H9 (cell line): ENCODE data around the gene KRTAP10-3. TPM values are rescaled to one million over a fixed set of nuclear protein-coding genes. Genes with fewer than 3 reads are reported as not detected.

Experiments
- DNase-seq: peaks from one replicate; pipeline ENCODE4 v3.0.0-alpha.2; 2017
- H2AFZ ChIP-seq: one replicate; pipeline ENCODE4 v1.6.1; 2013; ENCODE audit warnings: mild to moderate bottlenecking, low read length, control low read depth, moderate library complexity
- H2AK5ac ChIP-seq: 2 replicates; pipeline ENCODE4 v1.6.1; 2013; ENCODE audit warnings: low read length, control low read depth, mixed read lengths; ENCODE audit not compliant: insufficient read length
- H2BK120ac ChIP-seq: one replicate; pipeline ENCODE4 v1.6.1; 2013; ENCODE audit warnings: low read depth, mild to moderate bottlenecking, low read length, control low read depth, inconsistent platforms; ENCODE audit not compliant: poor library complexity, severe bottlenecking
- H2BK12ac ChIP-seq: 2 replicates; pipeline ENCODE4 v1.6.1; 2013; ENCODE audit warnings: low read length, control low read depth, mixed read lengths, low read depth; ENCODE audit not compliant: insufficient read length
- H2BK15ac ChIP-seq: 2 replicates; pipeline ENCODE4 v1.6.1; 2013; ENCODE audit warnings: low read depth, low read length, control low read depth
- H2BK20ac ChIP-seq: one replicate; pipeline ENCODE4 v1.6.1; 2013; ENCODE audit warnings: low read depth, mild to moderate bottlenecking, low read length, control low read depth, inconsistent platforms; ENCODE audit not compliant: poor library complexity, severe bottlenecking
- H2BK5ac ChIP-seq: 2 replicates; pipeline ENCODE4 v1.6.1; 2013; ENCODE audit warnings: low read length, control low read depth, mixed read lengths; ENCODE audit not compliant: insufficient read length
- H3K14ac ChIP-seq: 2 replicates; pipeline ENCODE4 v1.6.1; 2013; ENCODE audit warnings: low read length, control low read depth; ENCODE audit not compliant: insufficient read depth
- H3K18ac ChIP-seq: 2 replicates; pipeline ENCODE4 v1.6.1; 2013; ENCODE audit warnings: low read depth, mild to moderate bottlenecking, mixed read lengths, low read length, control low read depth; ENCODE audit not compliant: insufficient read length
- H3K23ac ChIP-seq: 2 replicates; pipeline ENCODE4 v1.6.1; 2013; ENCODE audit warnings: low read length, control low read depth, mixed read lengths, low read depth; ENCODE audit not compliant: insufficient read length
- H3K23me2 ChIP-seq: 2 replicates; pipeline ENCODE4 v1.6.1; 2013; ENCODE audit warnings: low read depth, mild to moderate bottlenecking, mixed read lengths, low read length, control low read depth; ENCODE audit not compliant: insufficient read length, poor library complexity, severe bottlenecking
- H3K27ac ChIP-seq: 2 replicates; pipeline ENCODE4 v1.5.1; 2013; ENCODE audit warnings: low read length, control low read depth, mixed read lengths, low read depth; ENCODE audit not compliant: insufficient read length
- H3K27me3 ChIP-seq: 2 replicates; pipeline ENCODE4 v1.6.1; 2013; ENCODE audit warnings: low read length, control low read depth, inconsistent platforms; ENCODE audit not compliant: insufficient read depth
- H3K4ac ChIP-seq: 2 replicates; pipeline ENCODE4 v1.6.1; 2013; ENCODE audit warnings: low read depth, mild to moderate bottlenecking, control low read depth, inconsistent platforms, low read length, moderate library complexity
- H3K4me1 ChIP-seq: 2 replicates; pipeline ENCODE4 v1.6.1; 2013; ENCODE audit warnings: low read length, control low read depth, inconsistent platforms; ENCODE audit not compliant: insufficient read depth
- H3K4me2 ChIP-seq: 2 replicates; pipeline ENCODE4 v1.6.1; 2013; ENCODE audit warnings: low read length, control low read depth, mixed read lengths; ENCODE audit not compliant: insufficient read length, insufficient read depth
- H3K56ac ChIP-seq: 2 replicates; pipeline ENCODE4 v1.6.1; 2013; ENCODE audit warnings: low read depth, mild to moderate bottlenecking, mixed read lengths, low read length, control low read depth; ENCODE audit not compliant: insufficient read length
- H3K79me1 ChIP-seq: 2 replicates; pipeline ENCODE4 v1.6.1; 2013; ENCODE audit warnings: low read depth, mild to moderate bottlenecking, moderate library complexity, low read length, control low read depth, inconsistent platforms; ENCODE audit not compliant: insufficient read depth, poor library complexity, severe bottlenecking
- H3K79me2 ChIP-seq: 2 replicates; pipeline ENCODE4 v1.6.1; 2013; ENCODE audit warnings: low read length, control low read depth, inconsistent platforms; ENCODE audit not compliant: insufficient read depth
- H3K9ac ChIP-seq: 2 replicates; pipeline ENCODE4 v1.6.1; 2013; ENCODE audit warnings: low read length, control low read depth, mixed read lengths; ENCODE audit not compliant: insufficient read length; ENCODE audit errors: extremely low read depth
- H3K9me3 ChIP-seq: one replicate; pipeline ENCODE4 v1.6.1; 2013; ENCODE audit warnings: low read depth, low read length, inconsistent platforms; ENCODE audit not compliant: control insufficient read depth
- H3T11ph ChIP-seq: one replicate; pipeline ENCODE4 v1.6.1; 2013; ENCODE audit warnings: mild to moderate bottlenecking, low read length, control low read depth, inconsistent platforms
- H4K20me1 ChIP-seq: one replicate; pipeline ENCODE4 v1.6.1; 2013; ENCODE audit not compliant: control insufficient read depth, insufficient read length, insufficient read depth
- H4K5ac ChIP-seq: 2 replicates; pipeline ENCODE4 v1.6.1; 2013; ENCODE audit warnings: low read depth, mild to moderate bottlenecking, mixed read lengths, low read length, control low read depth; ENCODE audit not compliant: insufficient read length
- H4K8ac ChIP-seq: replicated peaks from 2 replicates; pipeline ENCODE4 v1.6.1; 2013; ENCODE audit warnings: low read length, control low read depth, mixed read lengths, low read depth; ENCODE audit not compliant: insufficient read length
- H4K91ac ChIP-seq: 2 replicates; pipeline ENCODE4 v1.6.1; 2013; ENCODE audit warnings: low read depth, mild to moderate bottlenecking, moderate library complexity, mixed read lengths, low read length, control low read depth; ENCODE audit not compliant: insufficient read length
- H3K27ac Mint-ChIP-seq, 3 experiments: 2 replicates in 2 of 3; 3 replicates in 1 of 3; pipeline ENCODE4 v1.8.0; 2020 to 2021; ENCODE audit warnings: mixed read lengths in 3 of 3, mild to moderate bottlenecking in 1 of 3, moderate library complexity in 1 of 3
- H3K27me3 Mint-ChIP-seq: 2 replicates; pipeline ENCODE4 v1.8.0; 2021; ENCODE audit warnings: low read depth, mild to moderate bottlenecking, moderate library complexity, mixed read lengths
- H3K36me3 Mint-ChIP-seq, 3 experiments: 2 replicates in 2 of 3; 3 replicates in 1 of 3; pipeline ENCODE4 v1.8.0; 2020 to 2021; ENCODE audit warnings: low read depth in 3 of 3, mixed read lengths in 3 of 3; ENCODE audit not compliant: insufficient read depth in 1 of 3
- H3K4me1 Mint-ChIP-seq, 2 experiments: 2 replicates each; pipeline ENCODE4 v1.8.0; 2020; ENCODE audit warnings: mixed read lengths in 2 of 2
- H3K4me3 Mint-ChIP-seq, 2 experiments: 2 replicates in 1 of 2; 3 replicates in 1 of 2; pipeline ENCODE4 v1.8.0; 2020 to 2021; ENCODE audit warnings: mild to moderate bottlenecking in 2 of 2, mixed read lengths in 2 of 2, moderate library complexity in 1 of 2
- H3K9me3 Mint-ChIP-seq, 2 experiments: 2 replicates in 1 of 2; 3 replicates in 1 of 2; pipeline ENCODE4 v1.8.0; 2020; ENCODE audit warnings: mild to moderate bottlenecking in 2 of 2, mixed read lengths in 2 of 2, moderate library complexity in 1 of 2
- WGBS: extraction: QIAGEN DNeasy Blood & Tissue Kit; methylation state at CpG from one replicate; pipeline ENCODE4 v1.1.7; 2013; ENCODE audit warnings: missing lambda C conversion rate, low lambda C conversion rate, mixed read lengths; ENCODE audit not compliant: insufficient read length; ENCODE audit errors: extremely low coverage; 5-methylcytosine and 5-hydroxymethylcytosine counted together
- total RNA-seq: library from RNA; stranded (reverse); gene quantifications from 2 replicates; pipeline ENCODE4 v1.2.1, GENCODE V29; 2021
- TF ChIP-seq, protein P1 (sequence below): fragments of 200-600 bp; sonication (generic); conservative IDR thresholded peaks from 3 replicates; pipeline ENCODE4 v1.8.0; 2021; ENCODE audit warnings: antibody characterized with exemption, mild to moderate bottlenecking

Gene KRTAP10-3
- total RNA-seq, 1 experiment from 2014 or later: not detected

DNA sequence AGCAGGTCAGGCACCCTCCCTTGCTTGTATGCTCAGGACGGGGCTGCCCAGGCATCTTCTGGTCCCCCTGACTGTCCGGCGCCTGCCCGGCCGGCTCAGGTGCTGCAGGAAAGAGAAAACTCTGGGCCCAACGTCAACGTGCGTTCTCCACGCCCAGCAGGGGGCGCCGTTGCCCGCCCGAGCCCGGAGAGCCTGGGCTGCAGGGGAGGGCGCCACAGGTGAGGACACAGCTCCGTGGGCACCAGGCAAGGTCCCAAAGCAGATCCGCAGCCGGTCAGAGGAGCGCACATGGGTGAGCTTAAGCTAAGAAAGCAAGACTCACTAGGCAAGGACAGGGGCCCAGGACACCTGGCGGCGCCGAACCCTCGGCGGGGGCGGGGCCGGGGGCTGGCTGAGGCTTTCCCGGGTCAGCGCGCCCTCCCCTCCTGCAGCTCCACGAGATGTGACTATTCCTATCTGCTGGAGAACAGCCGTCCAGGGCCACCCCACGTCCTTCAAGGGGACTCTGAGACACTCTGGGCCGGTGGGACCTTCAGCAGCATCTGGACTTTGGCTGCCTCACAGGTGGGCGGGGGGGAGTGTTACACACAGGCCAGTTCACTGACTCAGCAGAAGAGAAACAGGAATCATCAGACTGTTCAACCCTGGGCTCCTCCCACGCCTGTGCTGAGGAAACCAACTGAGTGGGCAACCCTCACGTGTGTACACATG lies 47.9 kb downstream of the KRTAP10-3 start:
- H4K91ac ChIP-seq: no peak overlapping the region
- WGBS: no CpG with 5 or more reads among the region's 36 CpGs

More for the DNA sequence above, 47.9 kb downstream of the KRTAP10-3 start:
- H2BK5ac ChIP-seq: no peak overlapping the region
- H3T11ph ChIP-seq: no peak overlapping the region
- no peak overlapping the region for H3K4ac ChIP-seq
- no peak overlapping the region for H2AFZ ChIP-seq
- H3K4me1 Mint-ChIP-seq: peaks cover 0 to 5% of the 10 kb centered on the region in 2 experiments; a peak in 2 of 4 replicates
- no peaks in the 10 kb centered on the region for H3K9me3 Mint-ChIP-seq
- no peak overlapping the region for H2BK120ac ChIP-seq
- no peak overlapping the region for H2BK15ac ChIP-seq
- no peak overlapping the region for H3K9ac ChIP-seq
- no peak overlapping the region for H3K27ac ChIP-seq
- H3K27me3 Mint-ChIP-seq: no peaks in the 10 kb centered on the region
- no peaks in the 10 kb centered on the region for H3K79me2 ChIP-seq
- H2AK5ac ChIP-seq: no peak overlapping the region
- no peaks in the 10 kb centered on the region for H3K4me1 ChIP-seq
- no peak overlapping the region for H2BK12ac ChIP-seq
- H3K18ac ChIP-seq: no peak overlapping the region
- no peak overlapping the region for H3K4me2 ChIP-seq
- H3K14ac ChIP-seq: no peak overlapping the region
- H3K23me2 ChIP-seq: no peaks in the 10 kb centered on the region
- TF ChIP-seq, protein P1, sequence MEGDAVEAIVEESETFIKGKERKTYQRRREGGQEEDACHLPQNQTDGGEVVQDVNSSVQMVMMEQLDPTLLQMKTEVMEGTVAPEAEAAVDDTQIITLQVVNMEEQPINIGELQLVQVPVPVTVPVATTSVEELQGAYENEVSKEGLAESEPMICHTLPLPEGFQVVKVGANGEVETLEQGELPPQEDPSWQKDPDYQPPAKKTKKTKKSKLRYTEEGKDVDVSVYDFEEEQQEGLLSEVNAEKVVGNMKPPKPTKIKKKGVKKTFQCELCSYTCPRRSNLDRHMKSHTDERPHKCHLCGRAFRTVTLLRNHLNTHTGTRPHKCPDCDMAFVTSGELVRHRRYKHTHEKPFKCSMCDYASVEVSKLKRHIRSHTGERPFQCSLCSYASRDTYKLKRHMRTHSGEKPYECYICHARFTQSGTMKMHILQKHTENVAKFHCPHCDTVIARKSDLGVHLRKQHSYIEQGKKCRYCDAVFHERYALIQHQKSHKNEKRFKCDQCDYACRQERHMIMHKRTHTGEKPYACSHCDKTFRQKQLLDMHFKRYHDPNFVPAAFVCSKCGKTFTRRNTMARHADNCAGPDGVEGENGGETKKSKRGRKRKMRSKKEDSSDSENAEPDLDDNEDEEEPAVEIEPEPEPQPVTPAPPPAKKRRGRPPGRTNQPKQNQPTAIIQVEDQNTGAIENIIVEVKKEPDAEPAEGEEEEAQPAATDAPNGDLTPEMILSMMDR: peak; percentile 98
- H3K36me3 Mint-ChIP-seq: peaks cover 0 to 5% (median 3%) of the 10 kb centered on the region in 3 experiments; a peak in 4 of 7 replicates
- no peak overlapping the region for H3K27ac Mint-ChIP-seq
- DNase-seq: peak; percentile 85
- no peak overlapping the region for H3K56ac ChIP-seq
- H4K20me1 ChIP-seq: peaks cover 4% of the 10 kb centered on the region
- H3K27me3 ChIP-seq: no peaks in the 10 kb centered on the region
- no peak overlapping the region for H2BK20ac ChIP-seq
- H3K9me3 ChIP-seq: no peaks in the 10 kb centered on the region
- no peaks in the 10 kb centered on the region for H3K79me1 ChIP-seq
- no peak overlapping the region for H3K23ac ChIP-seq
- H4K8ac ChIP-seq: no peak overlapping the region
- H4K5ac ChIP-seq: no peak overlapping the region
- H3K4me3 Mint-ChIP-seq: no peak overlapping the region; a peak in 2 of 5 replicates
